WTC11 (cell line): Measurements from ENCODE around the gene GALNT18. TPM values are rescaled to one million over a fixed set of nuclear protein-coding genes. Genes with fewer than 3 reads are reported as not detected.

Experiments
- ATAC-seq: fragments of 200-7000 bp; cut with Tn5 transposase; 2 replicates; pipeline ENCODE4 v1.10.0; 2021; ENCODE audit warnings: mild to moderate bottlenecking, moderate library complexity
- CTCF ChIA-PET: fragments of 300-600 bp; sonication (Branson Sonifier 250); formaldehyde crosslinking; loops from one replicate; lab custom pipeline; 2021; ENCODE audit warnings: antibody characterized with exemption; lab: Charles Lee
- POLR2A ChIA-PET: fragments of 350-600 bp; sonication (Branson Sonifier 250); formaldehyde crosslinking; loops from one replicate; lab custom pipeline; 2021; ENCODE audit warnings: antibody characterized with exemption; lab: Charles Lee
- DNase-seq: peaks from one replicate; pipeline ENCODE4 v3.0.0; 2021; ENCODE audit warnings: low spot score
- H3K27ac Mint-ChIP-seq: 2 replicates; pipeline ENCODE4 v1.8.0; 2021; ENCODE audit warnings: mixed read lengths
- H3K27me3 Mint-ChIP-seq: 2 replicates; pipeline ENCODE4 v1.8.0; 2021; ENCODE audit warnings: low read depth, mild to moderate bottlenecking, moderate library complexity, mixed read lengths
- H3K36me3 Mint-ChIP-seq: 2 replicates; pipeline ENCODE4 v1.8.0; 2021; ENCODE audit warnings: mixed read lengths
- H3K4me1 Mint-ChIP-seq: 2 replicates; pipeline ENCODE4 v1.8.0; 2022; ENCODE audit warnings: mixed read lengths
- H3K4me3 Mint-ChIP-seq: 2 replicates; pipeline ENCODE4 v1.8.0; 2021; ENCODE audit warnings: mild to moderate bottlenecking, moderate library complexity, mixed read lengths
- H3K9me3 Mint-ChIP-seq: 2 replicates; pipeline ENCODE4 v1.8.0; 2021; ENCODE audit warnings: mixed read lengths
- ATF1 ChIP-seq: sonication (generic); formaldehyde crosslinking; IDR thresholded peaks from 2 replicates; pipeline ENCODE4 v1.8.1; 2023; ENCODE audit warnings: mild to moderate bottlenecking, moderate library complexity, missing genetic modification reagents
- ELF4 ChIP-seq: sonication (generic); formaldehyde crosslinking; IDR thresholded peaks from 2 replicates; pipeline ENCODE4 v1.8.1; 2022; ENCODE audit warnings: low read depth, mild to moderate bottlenecking, moderate library complexity, missing genetic modification reagents
- EMX1 ChIP-seq: fragments of 250-450 bp; sonication (Bioruptor Pico); IDR thresholded peaks from 2 replicates; pipeline ENCODE4 v1.8.0; 2021; ENCODE audit warnings: mild to moderate bottlenecking
- FOXK1 ChIP-seq: sonication (generic); formaldehyde crosslinking; IDR thresholded peaks from 2 replicates; pipeline ENCODE4 v1.8.0; 2022; ENCODE audit warnings: mild to moderate bottlenecking, moderate library complexity, missing genetic modification reagents
- GRHL2 ChIP-seq: fragments of 250-450 bp; sonication (Bioruptor Pico); IDR thresholded peaks from 2 replicates; pipeline ENCODE4 v1.8.0; 2022; ENCODE audit warnings: mild to moderate bottlenecking, moderate library complexity; ENCODE audit not compliant: insufficient replicate concordance, severe bottlenecking
- GTF2I ChIP-seq: fragments of 250-450 bp; sonication (Bioruptor Pico); conservative IDR thresholded peaks from 2 replicates; pipeline ENCODE4 v1.4.0; 2021; ENCODE audit warnings: mild to moderate bottlenecking
- JUN ChIP-seq: sonication (generic); formaldehyde crosslinking; IDR thresholded peaks from 2 replicates; pipeline ENCODE4 v1.8.0; 2023; ENCODE audit warnings: mild to moderate bottlenecking, missing genetic modification reagents
- STAT6 ChIP-seq: sonication (generic); formaldehyde crosslinking; conservative IDR thresholded peaks from 2 replicates; pipeline ENCODE4 v1.8.1; 2023; ENCODE audit warnings: mild to moderate bottlenecking, low read depth, missing genetic modification reagents, moderate library complexity
- TEAD4 ChIP-seq: sonication (generic); formaldehyde crosslinking; IDR thresholded peaks from 2 replicates; pipeline ENCODE4 v1.8.0; 2022; ENCODE audit warnings: mild to moderate bottlenecking, missing genetic modification reagents
- USF2 ChIP-seq: sonication (generic); formaldehyde crosslinking; IDR thresholded peaks from 2 replicates; pipeline ENCODE4 v1.8.1; 2023; ENCODE audit warnings: mild to moderate bottlenecking, missing genetic modification reagents, moderate library complexity
- ZNF281 ChIP-seq: sonication (generic); formaldehyde crosslinking; IDR thresholded peaks from 2 replicates; pipeline ENCODE4 v1.8.0; 2023; ENCODE audit warnings: mild to moderate bottlenecking, missing genetic modification reagents
- ZNF671 ChIP-seq: fragments of 250-450 bp; sonication (Bioruptor Pico); IDR thresholded peaks from 2 replicates; pipeline ENCODE4 v1.8.0; 2021; ENCODE audit warnings: mild to moderate bottlenecking
- total RNA-seq: library from RNA; stranded (reverse); gene quantifications from 3 replicates; pipeline ENCODE4 v1.2.3, GENCODE V29; 2021
- TF ChIP-seq, protein P1 (sequence below): fragments of 250-450 bp; sonication (Bioruptor Pico); IDR thresholded peaks from 2 replicates; pipeline ENCODE4 v1.9.0; 2021; ENCODE audit warnings: mild to moderate bottlenecking

The GALNT18 gene
- total RNA-seq, 1 experiment from 2014 or later: 5.0 TPM

- H3K4me1 Mint-ChIP-seq: peaks cover 40% of the 10 kb centered on the region
- no peak overlapping the region for H3K27ac Mint-ChIP-seq
- POLR2A ChIA-PET: no interaction called here
Observed at GRCh38 chr11:11241284-11241683, 380.5 kb downstream of the GALNT18 start.

GRCh38 chr11:11239959-11240358 lies 381.8 kb downstream of the GALNT18 start:
- H3K9me3 Mint-ChIP-seq: peaks cover 5% of the 10 kb centered on the region
- POLR2A ChIA-PET: interaction anchor here (0.6 kb wide), 1 partner anchor 181 kb away, joined by 4 read pairs; no protein-coding TSS in a partner anchor
- no peak overlapping the region for H3K27ac Mint-ChIP-seq
- ATAC-seq: no peak
- H3K4me1 Mint-ChIP-seq: peaks cover 44% of the 10 kb centered on the region
- no peak overlapping the region for H3K4me3 Mint-ChIP-seq
- no peaks in the 10 kb centered on the region for H3K36me3 Mint-ChIP-seq
- CTCF ChIA-PET: no interaction called here
- TF ChIP-seq, protein P1, sequence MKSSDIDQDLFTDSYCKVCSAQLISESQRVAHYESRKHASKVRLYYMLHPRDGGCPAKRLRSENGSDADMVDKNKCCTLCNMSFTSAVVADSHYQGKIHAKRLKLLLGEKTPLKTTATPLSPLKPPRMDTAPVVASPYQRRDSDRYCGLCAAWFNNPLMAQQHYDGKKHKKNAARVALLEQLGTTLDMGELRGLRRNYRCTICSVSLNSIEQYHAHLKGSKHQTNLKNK: no peak
- TF ChIP-seq ATF1 (CRISPR knock-in tag): no peak
- no peak for TF ChIP-seq GRHL2 (CRISPR knock-in tag)
- no peak for TF ChIP-seq EMX1 (CRISPR knock-in tag)
- no peak for TF ChIP-seq JUN (CRISPR knock-in tag)
- TF ChIP-seq, all 79 proteins: peak for 0
- no peak for DNase-seq
- peaks cover 6% of the 10 kb centered on the region for H3K27me3 Mint-ChIP-seq

More at GRCh38 chr11:11241284-11241683, 380.5 kb downstream of the GALNT18 start:
- CTCF ChIA-PET: no interaction called here
- no peak for TF ChIP-seq TEAD4 (CRISPR knock-in tag)
- TF ChIP-seq GTF2I: 0 out of 2 replicates have a peak, but pooled peaks have one; percentile 36
- H3K27me3 Mint-ChIP-seq: peaks cover 7% of the 10 kb centered on the region
- peaks cover 1% of the 10 kb centered on the region for H3K36me3 Mint-ChIP-seq
- ATAC-seq (no peak), DNase-seq (no peak)
- H3K9me3 Mint-ChIP-seq: peaks cover 5% of the 10 kb centered on the region
- no peak overlapping the region for H3K4me3 Mint-ChIP-seq

DNA sequence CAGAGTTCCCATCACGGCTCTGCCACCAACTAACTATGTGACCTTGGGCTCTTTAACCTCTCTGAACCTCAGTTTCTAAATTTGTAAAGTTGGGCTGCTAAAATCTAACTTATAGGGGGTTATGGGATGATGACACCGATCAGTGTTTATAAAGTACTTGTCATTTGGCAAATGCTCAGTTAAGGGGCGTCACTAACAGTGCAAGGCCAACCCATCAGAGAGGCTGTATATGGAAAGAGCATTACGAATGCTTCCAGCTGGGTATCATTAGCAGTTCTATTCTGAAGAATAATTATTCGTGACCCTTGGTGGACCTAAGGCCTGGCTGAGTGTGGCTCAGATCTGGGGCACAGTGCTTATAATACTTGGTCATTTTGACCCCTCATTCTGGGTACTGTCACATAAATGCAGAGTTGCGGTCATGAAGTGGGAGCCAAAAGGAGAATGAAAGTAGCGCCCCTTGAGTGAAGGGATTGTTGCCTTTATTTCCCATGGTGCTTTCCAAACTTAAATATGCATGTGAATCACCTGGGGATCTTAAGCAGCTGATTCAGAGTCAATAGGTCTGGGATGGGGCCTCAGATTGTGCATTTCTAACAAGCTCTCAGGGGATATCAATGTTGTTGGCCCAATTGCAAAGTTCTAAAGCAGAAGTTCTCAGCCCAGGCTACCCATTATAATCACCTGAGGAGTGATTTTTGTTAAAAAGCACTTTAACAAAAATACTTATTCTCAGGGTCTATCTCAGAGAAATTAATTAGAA lies 384.6 kb downstream of the GALNT18 start:
- no peak for TF ChIP-seq USF2 (CRISPR knock-in tag)
- no peak for TF ChIP-seq FOXK1 (CRISPR knock-in tag)
- no peak for TF ChIP-seq ELF4 (CRISPR knock-in tag)
- no peak for TF ChIP-seq ZNF671 (CRISPR knock-in tag)
- no peak for TF ChIP-seq ZNF281
- TF ChIP-seq STAT6 (CRISPR knock-in tag): no peak
- peak; percentile 62 for ATAC-seq
- ChIA-PET POLR2A (interaction anchor here (0.7 kb wide), 1 partner anchor 35 kb away, joined by 6 read pairs; no protein-coding TSS in a partner anchor), CTCF (interaction anchor here (0.9 to 2.0 kb wide), 2 partner anchors 18 to 209 kb away, joined by 3 to 6 read pairs; no protein-coding TSS in a partner anchor)
- H3K4me1 Mint-ChIP-seq: peaks cover 24% of the 10 kb centered on the region
- no peaks in the 10 kb centered on the region for H3K36me3 Mint-ChIP-seq
- H3K27ac Mint-ChIP-seq: no peak overlapping the region
- peaks cover 5% of the 10 kb centered on the region for H3K9me3 Mint-ChIP-seq
- H3K27me3 Mint-ChIP-seq: peaks cover 15% of the 10 kb centered on the region
- H3K4me3 Mint-ChIP-seq: no peak overlapping the region
- DNase-seq: no peak
